Neutrophil (primary cell): ENCODE data around the gene SMAD6.

Experiments used
- H3K27ac ChIP-seq: fragments of 200-600 bp; sonication (generic); 2 replicates; pipeline ENCODE4 v1.5.1; 2016; ENCODE audit warnings: mild to moderate bottlenecking, moderate library complexity
- H3K27me3 ChIP-seq: fragments of 200-600 bp; sonication (generic); 2 replicates; pipeline ENCODE4 v1.6.0; 2016; ENCODE audit warnings: mild to moderate bottlenecking
- H3K36me3 ChIP-seq: fragments of 200-600 bp; sonication (generic); 2 replicates; pipeline ENCODE4 v1.5.1; 2017
- H3K4me1 ChIP-seq, 2 experiments: fragments of 200-600 bp in 1 of 2; sonication (generic) in 1 of 2; 1 replicate in 1 of 2; 2 replicates in 1 of 2; pipeline versions ENCODE4 v1.5.1 to v1.6.1; 2013 to 2016; ENCODE audit warnings: low read depth in 1 of 2, low read length in 1 of 2, mild to moderate bottlenecking in 1 of 2, moderate library complexity in 1 of 2; ENCODE audit not compliant: control insufficient read depth in 1 of 2, insufficient read depth in 1 of 2
- H3K4me3 ChIP-seq, 2 experiments: fragments of 200-600 bp in 1 of 2; sonication (generic) in 1 of 2; 1 replicate in 1 of 2; 2 replicates in 1 of 2; pipeline ENCODE4 v1.5.1; 2013 to 2016; ENCODE audit warnings: low read depth in 1 of 2, low read length in 1 of 2, mild to moderate bottlenecking in 1 of 2, moderate library complexity in 1 of 2
- H3K9me3 ChIP-seq: fragments of 200-600 bp; sonication (generic); 2 replicates; pipeline ENCODE4 v1.5.1; 2016
- TF ChIP-seq, protein P1 (sequence below): fragments of 200-600 bp; sonication (generic); IDR thresholded peaks from 2 replicates; pipeline ENCODE4 v1.5.1; 2016; ENCODE audit warnings: antibody characterized with exemption

The SMAD6 gene

DNA sequence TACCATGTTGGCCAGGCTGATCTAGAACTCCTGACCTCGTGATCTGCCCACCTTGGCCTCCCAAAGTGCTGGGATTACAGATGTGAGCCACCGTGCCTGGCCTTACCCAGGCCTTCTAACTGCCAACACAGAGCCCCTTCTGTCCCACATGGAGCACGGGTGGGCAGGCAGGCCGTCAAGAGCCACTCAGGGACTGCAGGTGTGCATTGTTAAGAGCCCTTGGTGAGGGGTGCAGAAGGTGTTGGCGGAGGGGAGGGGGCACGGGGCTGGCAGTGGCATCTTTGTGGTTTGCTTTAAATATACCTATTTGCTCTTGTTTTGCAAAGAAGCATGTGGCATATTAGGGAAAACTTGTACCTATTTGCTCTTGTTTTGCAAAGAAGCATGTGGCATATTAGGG is 37.3 kb downstream of the SMAD6 start:
- H3K4me1 ChIP-seq, result no peaks in the 10 kb centered on the region

DNA sequence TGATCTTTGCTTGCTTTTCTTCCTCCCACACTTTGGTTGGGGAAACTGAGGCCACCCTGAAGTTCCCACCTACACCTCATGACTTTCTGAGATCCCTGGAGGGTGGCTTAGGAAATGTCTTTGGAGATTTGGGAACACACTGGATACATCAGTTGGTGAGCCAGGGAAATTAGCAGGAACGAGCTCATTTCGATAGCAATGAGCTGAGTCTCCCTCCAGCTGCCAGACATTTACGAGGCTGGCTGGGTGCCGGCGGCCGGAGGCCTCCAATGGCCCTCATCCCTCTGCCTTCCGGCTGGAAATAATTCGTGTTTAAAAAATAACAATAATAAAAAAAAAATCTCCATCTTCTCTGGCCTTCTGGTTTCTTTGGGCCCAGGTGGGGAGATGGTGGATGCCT is 38.8 kb downstream of the SMAD6 start:
- no peaks in the 10 kb centered on the region for H3K9me3 ChIP-seq
- H3K4me3 ChIP-seq, result no peak overlapping the region
- TF ChIP-seq, protein P1, sequence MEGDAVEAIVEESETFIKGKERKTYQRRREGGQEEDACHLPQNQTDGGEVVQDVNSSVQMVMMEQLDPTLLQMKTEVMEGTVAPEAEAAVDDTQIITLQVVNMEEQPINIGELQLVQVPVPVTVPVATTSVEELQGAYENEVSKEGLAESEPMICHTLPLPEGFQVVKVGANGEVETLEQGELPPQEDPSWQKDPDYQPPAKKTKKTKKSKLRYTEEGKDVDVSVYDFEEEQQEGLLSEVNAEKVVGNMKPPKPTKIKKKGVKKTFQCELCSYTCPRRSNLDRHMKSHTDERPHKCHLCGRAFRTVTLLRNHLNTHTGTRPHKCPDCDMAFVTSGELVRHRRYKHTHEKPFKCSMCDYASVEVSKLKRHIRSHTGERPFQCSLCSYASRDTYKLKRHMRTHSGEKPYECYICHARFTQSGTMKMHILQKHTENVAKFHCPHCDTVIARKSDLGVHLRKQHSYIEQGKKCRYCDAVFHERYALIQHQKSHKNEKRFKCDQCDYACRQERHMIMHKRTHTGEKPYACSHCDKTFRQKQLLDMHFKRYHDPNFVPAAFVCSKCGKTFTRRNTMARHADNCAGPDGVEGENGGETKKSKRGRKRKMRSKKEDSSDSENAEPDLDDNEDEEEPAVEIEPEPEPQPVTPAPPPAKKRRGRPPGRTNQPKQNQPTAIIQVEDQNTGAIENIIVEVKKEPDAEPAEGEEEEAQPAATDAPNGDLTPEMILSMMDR, result no peak
- no peaks in the 10 kb centered on the region for H3K27me3 ChIP-seq
- no peaks in the 10 kb centered on the region for H3K4me1 ChIP-seq
- no peak overlapping the region for H3K27ac ChIP-seq
- no peaks in the 10 kb centered on the region for H3K36me3 ChIP-seq

More for the DNA sequence above, 37.3 kb downstream of the SMAD6 start:
- Histone ChIP-seq H3K4me3 (no peak overlapping the region), H3K36me3 (no peaks in the 10 kb centered on the region), H3K27me3 (no peaks in the 10 kb centered on the region), H3K9me3 (no peaks in the 10 kb centered on the region), H3K27ac (no peak overlapping the region)
- TF ChIP-seq, protein P1, result no peak

DNA sequence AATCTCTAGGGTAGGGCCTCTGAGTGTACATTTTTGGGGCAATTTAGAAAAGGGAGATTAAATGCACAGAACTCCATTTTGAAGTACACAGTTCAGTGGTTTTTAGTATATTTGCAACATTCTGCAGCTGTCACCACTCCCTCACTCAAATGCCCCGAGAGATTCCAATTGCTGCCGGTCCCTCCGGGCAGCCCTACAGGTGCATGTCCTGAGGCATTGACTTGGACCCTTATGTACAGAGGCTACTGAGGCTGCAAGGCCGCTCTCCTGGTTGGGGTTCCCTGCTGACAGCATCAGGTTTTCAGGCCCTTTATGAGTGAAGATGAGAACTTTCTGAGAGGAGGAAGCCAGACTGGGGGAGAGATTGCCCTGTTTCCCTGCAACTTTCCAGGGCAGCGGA is 39.6 kb downstream of the SMAD6 start:
- TF ChIP-seq, protein P1, result no peak
- no peak overlapping the region for H3K27ac ChIP-seq
- H3K4me3 ChIP-seq, result no peak overlapping the region
- no peaks in the 10 kb centered on the region for H3K4me1 ChIP-seq
- no peaks in the 10 kb centered on the region for H3K27me3 ChIP-seq
- no peaks in the 10 kb centered on the region for H3K9me3 ChIP-seq
- no peaks in the 10 kb centered on the region for H3K36me3 ChIP-seq

GRCh38 chr15:66742286-66742685 is 40.2 kb downstream of the SMAD6 start:
- TF ChIP-seq, protein P1, result no peak
- Histone ChIP-seq H3K36me3 (no peaks in the 10 kb centered on the region), H3K4me1 (no peaks in the 10 kb centered on the region)

DNA sequence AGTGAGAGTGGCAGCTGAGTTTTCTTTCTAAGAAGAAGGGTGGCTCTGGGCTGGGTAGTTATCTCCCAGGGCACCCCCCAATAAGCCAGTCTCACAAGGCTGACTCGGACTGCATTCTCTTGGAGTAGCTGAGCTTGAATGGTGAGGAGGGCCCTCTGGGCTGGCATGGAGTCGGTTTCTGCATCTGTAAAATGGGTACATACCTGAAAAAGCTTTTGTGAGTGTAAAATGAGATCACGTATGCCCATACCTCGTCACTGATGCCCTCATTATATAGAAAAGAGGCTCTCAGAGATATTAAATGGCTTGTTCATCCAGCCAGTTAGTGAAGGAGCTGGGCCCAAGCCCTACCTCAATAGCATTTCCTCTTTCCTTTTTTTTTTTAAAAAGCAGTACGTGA is 41.2 kb downstream of the SMAD6 start:
- no peaks in the 10 kb centered on the region for H3K4me1 ChIP-seq
- no peaks in the 10 kb centered on the region for H3K36me3 ChIP-seq
- no peak overlapping the region for H3K27ac ChIP-seq
- H3K9me3 ChIP-seq, result no peaks in the 10 kb centered on the region
- TF ChIP-seq, protein P1, result no peak
- H3K4me3 ChIP-seq, result no peak overlapping the region
- no peaks in the 10 kb centered on the region for H3K27me3 ChIP-seq

More at GRCh38 chr15:66742286-66742685, 40.2 kb downstream of the SMAD6 start:
- Histone ChIP-seq H3K4me3 (no peak overlapping the region), H3K27ac (no peak overlapping the region), H3K9me3 (no peaks in the 10 kb centered on the region), H3K27me3 (no peaks in the 10 kb centered on the region)
